Chondrocyte (in vitro differentiated cells): ENCODE data around the gene NEDD8. TPM values are rescaled to one million over a fixed set of nuclear protein-coding genes. Genes with fewer than 3 reads are reported as not detected.

Source experiments
- DNase-seq: peaks from one replicate; pipeline ENCODE4 v3.0.0; 2021; ENCODE audit warnings: mixed read lengths, low spot score
- H3K27ac Mint-ChIP-seq: one replicate; pipeline ENCODE4 v1.8.0; 2021; ENCODE audit warnings: mild to moderate bottlenecking, moderate library complexity, mixed read lengths; ENCODE audit not compliant: unreplicated experiment
- H3K27me3 Mint-ChIP-seq: 2 replicates; pipeline ENCODE4 v1.8.0; 2021; ENCODE audit warnings: low read depth, mixed read lengths
- H3K36me3 Mint-ChIP-seq: 2 replicates; pipeline ENCODE4 v1.8.0; 2021; ENCODE audit warnings: low read depth, mixed read lengths
- H3K4me1 Mint-ChIP-seq: 2 replicates; pipeline ENCODE4 v1.8.0; 2021; ENCODE audit warnings: low read depth, mild to moderate bottlenecking, mixed read lengths
- H3K4me3 Mint-ChIP-seq: one replicate; pipeline ENCODE4 v1.8.0; 2021; ENCODE audit warnings: mild to moderate bottlenecking, moderate library complexity, mixed read lengths; ENCODE audit not compliant: unreplicated experiment
- H3K9me3 Mint-ChIP-seq: 2 replicates; pipeline ENCODE4 v1.8.0; 2021; ENCODE audit warnings: low read depth, mixed read lengths
- total RNA-seq: library from RNA; stranded (reverse); gene quantifications from 3 replicates; pipeline ENCODE4 v1.2.1, GENCODE V29; 2021
- TF ChIP-seq, protein P1 (sequence below): fragments of 200-600 bp; sonication (generic); IDR thresholded peaks from 2 replicates; pipeline ENCODE4 v1.5.0; 2021; ENCODE audit warnings: antibody characterized with exemption, mild to moderate bottlenecking, moderate library complexity

Gene NEDD8
- total RNA-seq, 1 donor from 2014 or later = 154 TPM

DNA sequence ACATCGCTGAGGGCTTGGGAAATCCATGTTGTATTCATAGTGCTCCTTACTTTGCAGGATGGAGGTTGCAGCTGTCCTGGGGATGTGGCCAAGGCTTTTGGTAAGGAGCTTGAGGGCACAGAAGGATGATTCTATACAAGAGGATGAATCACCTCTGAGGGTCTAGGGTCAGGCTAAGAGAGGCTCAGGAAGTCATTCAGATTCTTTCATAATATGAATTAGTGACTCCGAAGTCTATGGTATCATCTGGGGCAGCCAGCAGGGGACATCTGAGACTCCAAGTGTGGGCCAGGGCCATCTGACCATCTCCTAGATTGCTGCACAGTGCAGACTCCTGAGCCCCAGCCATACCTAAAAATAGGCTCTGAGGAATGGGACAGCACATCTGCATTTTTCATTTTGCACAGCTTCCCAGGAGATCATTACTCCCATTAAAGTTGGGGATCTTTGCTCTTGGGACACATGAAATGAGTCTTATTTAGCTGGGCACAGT is 5.3 kb upstream of the NEDD8 start:
- TF ChIP-seq, protein P1, sequence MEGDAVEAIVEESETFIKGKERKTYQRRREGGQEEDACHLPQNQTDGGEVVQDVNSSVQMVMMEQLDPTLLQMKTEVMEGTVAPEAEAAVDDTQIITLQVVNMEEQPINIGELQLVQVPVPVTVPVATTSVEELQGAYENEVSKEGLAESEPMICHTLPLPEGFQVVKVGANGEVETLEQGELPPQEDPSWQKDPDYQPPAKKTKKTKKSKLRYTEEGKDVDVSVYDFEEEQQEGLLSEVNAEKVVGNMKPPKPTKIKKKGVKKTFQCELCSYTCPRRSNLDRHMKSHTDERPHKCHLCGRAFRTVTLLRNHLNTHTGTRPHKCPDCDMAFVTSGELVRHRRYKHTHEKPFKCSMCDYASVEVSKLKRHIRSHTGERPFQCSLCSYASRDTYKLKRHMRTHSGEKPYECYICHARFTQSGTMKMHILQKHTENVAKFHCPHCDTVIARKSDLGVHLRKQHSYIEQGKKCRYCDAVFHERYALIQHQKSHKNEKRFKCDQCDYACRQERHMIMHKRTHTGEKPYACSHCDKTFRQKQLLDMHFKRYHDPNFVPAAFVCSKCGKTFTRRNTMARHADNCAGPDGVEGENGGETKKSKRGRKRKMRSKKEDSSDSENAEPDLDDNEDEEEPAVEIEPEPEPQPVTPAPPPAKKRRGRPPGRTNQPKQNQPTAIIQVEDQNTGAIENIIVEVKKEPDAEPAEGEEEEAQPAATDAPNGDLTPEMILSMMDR = no peak
- Mint-ChIP-seq H3K36me3 (peaks cover 22% of the 10 kb centered on the region), H3K27me3 (no peaks in the 10 kb centered on the region), H3K4me1 (peaks cover 74% of the 10 kb centered on the region), H3K9me3 (no peaks in the 10 kb centered on the region), H3K4me3 (no peak overlapping the region), H3K27ac (no peak overlapping the region)
- DNase-seq = no peak

GRCh38 chr14:24236689-24237462 is 4.7 kb upstream of the NEDD8 start:
- Mint-ChIP-seq H3K27me3 (no peaks in the 10 kb centered on the region), H3K27ac (no peak overlapping the region), H3K4me1 (peaks cover 74% of the 10 kb centered on the region), H3K9me3 (no peaks in the 10 kb centered on the region), H3K4me3 (no peak overlapping the region), H3K36me3 (peaks cover 22% of the 10 kb centered on the region)
- DNase-seq = no peak
- TF ChIP-seq, protein P1 = no peak

DNA sequence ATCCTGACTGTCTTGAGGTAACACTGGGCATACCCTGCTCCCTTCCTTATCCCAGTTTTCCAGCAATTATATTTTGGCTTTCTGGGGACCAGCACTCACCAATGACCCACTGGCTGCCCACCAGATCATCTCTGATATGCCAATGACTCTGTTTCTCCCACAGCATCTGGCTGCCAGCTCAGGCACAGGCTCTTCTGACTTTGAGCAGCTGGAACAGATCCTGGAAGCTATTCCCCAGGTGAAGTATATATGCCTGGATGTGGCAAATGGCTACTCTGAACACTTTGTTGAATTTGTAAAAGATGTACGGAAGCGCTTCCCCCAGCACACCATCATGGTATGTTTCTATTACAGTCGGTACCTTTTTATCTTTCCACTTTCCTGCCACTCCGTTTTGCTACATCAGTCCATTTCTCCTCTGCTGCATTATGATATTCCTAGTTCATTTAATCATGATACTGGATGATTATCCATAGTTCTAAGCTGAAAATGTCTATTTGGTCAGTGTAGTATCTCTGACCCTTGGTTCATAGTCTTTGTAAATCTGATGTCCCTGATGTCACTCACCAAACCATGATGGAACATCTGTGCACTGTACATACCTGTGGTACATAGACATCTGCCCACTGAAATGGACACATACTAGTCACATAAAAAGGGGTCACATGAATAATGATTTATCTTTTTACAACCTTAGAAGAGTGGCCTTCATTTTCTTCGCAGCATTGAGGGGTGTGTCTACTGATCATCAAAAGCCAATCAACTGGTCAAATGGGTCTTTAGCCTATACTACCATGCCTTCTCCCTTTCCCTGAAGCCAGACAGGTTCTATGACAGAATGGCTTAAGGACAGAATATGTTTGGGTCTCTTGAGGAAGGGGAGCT is 3.9 kb upstream of the NEDD8 start:
- TF ChIP-seq, protein P1 = no peak
- DNase-seq = no peak
- no peak overlapping the region for H3K27ac Mint-ChIP-seq
- H3K4me1 Mint-ChIP-seq = peaks cover 77% of the 10 kb centered on the region
- H3K9me3 Mint-ChIP-seq = no peaks in the 10 kb centered on the region
- no peak overlapping the region for H3K4me3 Mint-ChIP-seq
- H3K27me3 Mint-ChIP-seq = no peaks in the 10 kb centered on the region
- H3K36me3 Mint-ChIP-seq = peaks cover 22% of the 10 kb centered on the region

DNA sequence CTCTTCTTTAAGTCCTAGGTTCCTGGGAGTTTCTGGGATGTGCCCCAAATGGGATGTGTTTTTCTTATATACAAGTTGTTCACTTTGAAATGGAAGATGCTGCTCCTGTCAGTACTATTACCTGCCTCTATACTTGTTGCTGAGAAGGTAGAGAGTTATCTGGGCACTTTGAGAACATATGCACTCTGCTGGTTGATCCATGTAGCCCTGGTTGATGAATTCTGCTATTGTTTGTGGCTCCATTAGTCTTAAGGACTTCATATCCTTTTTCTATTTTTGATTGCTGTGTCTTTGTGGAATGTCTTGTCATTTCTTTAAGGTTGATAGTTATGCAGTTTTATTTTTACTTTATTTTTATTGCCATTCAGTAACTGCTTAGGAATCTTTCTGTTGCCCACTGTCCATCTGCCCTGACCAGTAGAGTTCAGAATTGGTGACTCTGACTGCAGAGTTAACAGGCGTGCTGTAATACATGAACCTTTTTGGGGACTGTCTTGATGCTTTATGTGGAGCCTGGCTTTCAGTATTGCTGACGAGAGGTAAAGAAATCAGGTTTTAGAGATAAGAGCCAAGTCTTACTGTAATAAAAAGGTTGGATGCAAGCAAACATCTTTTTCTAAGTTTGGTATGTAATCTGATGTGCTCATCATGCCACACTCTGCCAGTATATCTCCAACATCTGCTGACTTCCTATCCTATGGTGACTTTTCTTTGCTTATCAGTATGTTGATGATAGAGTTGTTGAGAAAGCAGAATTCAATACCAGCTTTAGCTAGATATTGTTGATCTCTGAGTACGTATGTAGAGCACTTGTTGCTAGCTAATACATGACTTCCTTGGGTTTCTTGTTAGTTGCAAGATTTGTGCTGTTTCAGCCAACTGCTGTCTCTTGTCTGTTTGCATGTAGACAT is 2.2 kb upstream of the NEDD8 start:
- peaks cover 62% of the 10 kb centered on the region for H3K4me1 Mint-ChIP-seq
- TF ChIP-seq, protein P1 = no peak
- no peak for DNase-seq
- no peaks in the 10 kb centered on the region for H3K27me3 Mint-ChIP-seq
- no peak overlapping the region for H3K4me3 Mint-ChIP-seq
- H3K36me3 Mint-ChIP-seq = peaks cover 21% of the 10 kb centered on the region
- H3K27ac Mint-ChIP-seq = no peak overlapping the region
- no peaks in the 10 kb centered on the region for H3K9me3 Mint-ChIP-seq
